Endothelial cell of umbilical vein (primary cell): ENCODE data around the gene HECTD1. TPM values are rescaled to one million over a fixed set of nuclear protein-coding genes. Genes with fewer than 3 reads are reported as not detected.

Source experiments
- BruUV-seq: library from RNA; stranded (reverse); fragments of 400-500 nt; replicated peaks from 2 replicates; lab custom pipeline; 2021; lab: Mats Ljungman, UMichigan
- CTCF ChIA-PET: fragments of 300-600, 350-600 bp; sonication (Branson Sonifier 250); formaldehyde crosslinking; loops from one replicate; lab custom pipeline; 2021; ENCODE audit warnings: antibody characterized with exemption, inconsistent platforms; lab: Charles Lee
- POLR2A ChIA-PET: fragments of 300-600, 350-600 bp; sonication (Branson Sonifier 250); formaldehyde crosslinking; loops from one replicate; lab custom pipeline; 2021; ENCODE audit warnings: antibody characterized with exemption, inconsistent platforms; lab: Charles Lee
- DNase-seq: peaks from one replicate; pipeline ENCODE4 v3.0.0-alpha.2; 2011; ENCODE audit warnings: low read depth, low spot score
- FAIRE-seq: peaks from 2 replicates; lab custom pipeline; 2011; peaks lifted over from hg19 to GRCh38; lab: Jason Lieb, UNC
- H2AFZ ChIP-seq: 2 replicates; pipeline ENCODE4 v1.6.0; 2012; ENCODE audit warnings: low read depth, low read length, control low read depth, inconsistent platforms
- H3K27ac ChIP-seq: 2 replicates; pipeline ENCODE4 v1.5.1; 2011; ENCODE audit warnings: low read depth, mild to moderate bottlenecking, control low read depth, low read length, moderate library complexity; ENCODE audit not compliant: insufficient read depth
- H3K27me3 ChIP-seq, 2 experiments: 2 replicates each; pipeline versions ENCODE4 v1.6.0 to v1.6.1; 2011; ENCODE audit warnings: low read length in 2 of 2, mixed read lengths in 1 of 2; ENCODE audit not compliant: control insufficient read depth in 2 of 2, insufficient read depth in 2 of 2
- H3K36me3 ChIP-seq, 2 experiments: 2 replicates in 1 of 2; 3 replicates in 1 of 2; pipeline ENCODE4 v1.5.1; 2011; ENCODE audit warnings: low read length in 2 of 2, mild to moderate bottlenecking in 1 of 2, moderate library complexity in 1 of 2; ENCODE audit not compliant: control insufficient read depth in 2 of 2, insufficient read depth in 2 of 2; ENCODE audit errors: extremely low read depth in 1 of 2
- H3K4me1 ChIP-seq: 3 replicates; pipeline ENCODE4 v1.5.1; 2011; ENCODE audit warnings: mild to moderate bottlenecking, low read length; ENCODE audit not compliant: control insufficient read depth, insufficient read depth; ENCODE audit errors: extremely low read depth
- H3K4me2 ChIP-seq: 2 replicates; pipeline ENCODE4 v1.6.1; 2011; ENCODE audit warnings: low read length, control low read depth, mixed read lengths; ENCODE audit not compliant: insufficient read depth
- H3K4me3 ChIP-seq, 3 experiments: fragments of 200-600 bp in 1 of 3; sonication (generic), shearing (Covaris generic) in 1 of 3; replicated peaks in 1 of 3; 2 replicates each; pipeline ENCODE4 v1.5.1; 2011 to 2016; ENCODE audit warnings: control low read depth in 3 of 3, low read length in 3 of 3, mild to moderate bottlenecking in 2 of 3, inconsistent platforms in 1 of 3, low read depth in 1 of 3, moderate library complexity in 1 of 3; ENCODE audit not compliant: insufficient read depth in 1 of 3
- H3K79me2 ChIP-seq: 2 replicates; pipeline ENCODE4 v1.6.0; 2012; ENCODE audit warnings: low read length, inconsistent platforms; ENCODE audit not compliant: control insufficient read depth, insufficient read depth
- H3K9ac ChIP-seq: replicated peaks from 2 replicates; pipeline ENCODE3; 2011; ENCODE audit warnings: low read length, control low read depth; ENCODE audit not compliant: insufficient read depth; ENCODE audit errors: extremely low read depth
- H3K9me1 ChIP-seq: replicated peaks from 3 replicates; pipeline ENCODE4 v1.6.0; 2011; ENCODE audit warnings: mild to moderate bottlenecking, low read length; ENCODE audit not compliant: control insufficient read depth, insufficient read depth; ENCODE audit errors: extremely low read depth
- H3K9me3 ChIP-seq: replicated peaks from 2 replicates; pipeline ENCODE4 v1.5.1; 2012; ENCODE audit warnings: low read length, inconsistent platforms; ENCODE audit not compliant: control insufficient read depth, insufficient read depth
- H4K20me1 ChIP-seq: replicated peaks from 2 replicates; pipeline ENCODE3; 2011; ENCODE audit warnings: mild to moderate bottlenecking, low read length; ENCODE audit not compliant: control insufficient read depth, insufficient read depth; ENCODE audit errors: extremely low read depth
- CTCF ChIP-seq, 2 donors: IDR thresholded peaks; 1 replicate in 1 of 2; 2 replicates in 1 of 2; pipeline ENCODE4 v1.5.1; 2011; ENCODE audit warnings: low read length in 2 of 2, mild to moderate bottlenecking in 2 of 2, moderate library complexity in 2 of 2, control low read depth in 1 of 2, inconsistent platforms in 1 of 2, low read depth in 1 of 2; ENCODE audit not compliant: insufficient read depth in 1 of 2; ENCODE audit errors: extremely low read depth in 1 of 2
- EZH2 ChIP-seq: IDR thresholded peaks from 2 replicates; pipeline ENCODE4 v1.6.1; 2012; ENCODE audit warnings: borderline replicate concordance, low read depth, mild to moderate bottlenecking, moderate library complexity, low read length, inconsistent platforms; ENCODE audit not compliant: severe bottlenecking
- FOS ChIP-seq: IDR thresholded peaks from 2 replicates; pipeline ENCODE4 v1.6.1; 2011; ENCODE audit warnings: mild to moderate bottlenecking, low read length, moderate library complexity, borderline replicate concordance; ENCODE audit not compliant: insufficient read depth
- GATA2 ChIP-seq: IDR thresholded peaks from 2 replicates; pipeline ENCODE4 v1.7.0; 2011; ENCODE audit warnings: low read depth, mild to moderate bottlenecking, moderate library complexity, mixed read lengths, low read length; ENCODE audit not compliant: insufficient read length, insufficient read depth
- JUN ChIP-seq: IDR thresholded peaks from 2 replicates; pipeline ENCODE4 v1.6.1; 2011; ENCODE audit warnings: borderline replicate concordance, low read depth; ENCODE audit not compliant: insufficient read length, insufficient read depth
- MAX ChIP-seq: IDR thresholded peaks from 2 replicates; pipeline ENCODE4 v1.6.1; 2011; ENCODE audit not compliant: insufficient read depth, insufficient read length
- MYC ChIP-seq: IDR thresholded peaks from one replicate; pipeline ENCODE4 v1.6.1; 2011; ENCODE audit warnings: mild to moderate bottlenecking, low read depth, low read length
- POLR2A ChIP-seq: IDR thresholded peaks from 2 replicates; pipeline ENCODE4 v1.6.1; 2012; ENCODE audit warnings: low read depth, mild to moderate bottlenecking, control low read depth, low read length
- POLR2AphosphoS5 ChIP-seq: IDR thresholded peaks from 2 replicates; pipeline ENCODE4 v1.6.1; 2012; ENCODE audit warnings: low read depth, mild to moderate bottlenecking, control low read depth, low read length, moderate library complexity; ENCODE audit not compliant: insufficient read depth
- dilution Hi-C: fragments of 300-500 bp; cut with MboI; formaldehyde crosslinking; loops from one replicate; pipeline ENCODE4 v1.15.0; 2019; ENCODE audit warnings: low sequenced_read_pairs; ENCODE audit not compliant: extremely low pct_ligation_motif_present
- intact Hi-C: fragments of 100-400 bp; cut with micrococcal nuclease; formaldehyde crosslinking; loops from one replicate; pipeline ENCODE4 v1.10.0; 2022
- polyA plus RNA-seq, 4 experiments: library from polyadenylated mRNA; depleted of rRNA in 3 of 4; stranded (reverse) in 3 of 4; unstranded in 1 of 4; fragments of >200 nt; gene quantifications; 2 replicates each; pipeline versions ENCODE4 v1.2.1 to v1.2.3, GENCODE V29; 2011 to 2012; ENCODE audit warnings: missing spikeins in 1 of 4
- total RNA-seq: library from RNA; stranded (reverse); gene quantifications from 2 replicates; pipeline ENCODE4 v1.2.3, GENCODE V29; 2021

Gene HECTD1
- total and polyA plus RNA-seq, 2 donors (not counting 3 experiments of a cell fraction or from before 2014, with no cell fraction given): 67.9 to 181 TPM

- H2AFZ ChIP-seq: no peak overlapping the region
- no peak for DNase-seq
- no peak for FAIRE-seq
- H3K4me1 ChIP-seq: no peaks in the 10 kb centered on the region
- ChIA-PET POLR2A (no interaction called here), CTCF (no interaction called here)
- H3K27ac ChIP-seq: no peak overlapping the region
- no peaks in the 10 kb centered on the region for H4K20me1 ChIP-seq
- TF ChIP-seq MAX: no peak
- no peak for TF ChIP-seq FOS
- no peak for TF ChIP-seq GATA2
- TF ChIP-seq JUN: no peak
- no peak for TF ChIP-seq MYC
- no peak for TF ChIP-seq EZH2
- TF ChIP-seq POLR2AphosphoS5: no peak
- TF ChIP-seq CTCF (IDR thresholded peaks at IDR 0.05; ENCODE audit: extremely low read depth in 1 of 2, insufficient read depth in 1 of 2, low read depth in 1 of 2, low read length in 2 of 2): no peak
- no peak for TF ChIP-seq POLR2A
- no peaks in the 10 kb centered on the region for H3K79me2 ChIP-seq
- H3K27me3 ChIP-seq: no peaks in the 10 kb centered on the region
- no peak overlapping the region for H3K9ac ChIP-seq
- H3K4me2 ChIP-seq: no peak overlapping the region
- intact Hi-C loops: no loop called here
- BruUV-seq: no TSS peak
- no peaks in the 10 kb centered on the region for H3K36me3 ChIP-seq
- H3K9me3 ChIP-seq: no peaks in the 10 kb centered on the region
- H3K4me3 ChIP-seq: no peak overlapping the region
- H3K9me1 ChIP-seq: no peaks in the 10 kb centered on the region
- dilution Hi-C loops: no loop called here
Observed at GRCh38 chr14:31244626-31245025, 37.0 kb upstream of the HECTD1 start.
